ENCODE results near the gene PCDHB10. TPM values are rescaled to one million over a fixed set of nuclear protein-coding genes. Genes with fewer than 3 reads are reported as not detected.
"Not testable (repeated sequence)": the region's sequence is repeated elsewhere in the genome, so short reads cannot be mapped to it uniquely, and the experiment has no call there.

The PCDHB10 gene
- total and polyA plus RNA-seq, 4 donors: 5.9 to 15.8 (median 10.5) TPM

- no peaks in the 10 kb centered on the region for H3K36me3 ChIP-seq (ENCODE audit: control insufficient read depth, insufficient read depth, low read length)
- H3K27me3 ChIP-seq (ENCODE audit: control insufficient read depth, insufficient read depth, low read length): peaks cover 2% of the 10 kb centered on the region
- H3K9me3 ChIP-seq (ENCODE audit: control insufficient read depth, insufficient read depth, low read length): no peaks in the 10 kb centered on the region
- no peaks in the 10 kb centered on the region for H3K4me1 ChIP-seq (ENCODE audit: control insufficient read depth, insufficient read depth, low read length)
- 40% methylated on average over 7 of the region's 20 CpGs for WGBS (ENCODE audit: insufficient coverage)
- DNase-seq (ENCODE audit: low read depth in 4 of 6, low spot score in 6 of 6): peak in 2 of 6 donors; percentile 55 to 57
- no peak within 1 kb of the TSS for H3K27ac ChIP-seq (ENCODE audit: low read depth, low read length)
- H3K4me3 ChIP-seq (ENCODE audit: low read depth, low read length): peak within 1 kb of the TSS; percentile 7
These were observed 19.6 kb upstream of the PCDHB10 start, which contains the start of gene PCDHB7 for GRCh38 chr5:141172381-141173204. Gene PCDHB7 (plus strand): TSS chr5:141172644. CDS start chr5:141172836, 192 bp downstream.

- not testable (repeated sequence) for H3K27me3 ChIP-seq (ENCODE audit: control insufficient read depth, insufficient read depth, low read length); H3K27ac ChIP-seq (ENCODE audit: low read depth, low read length); H3K9me3 ChIP-seq (ENCODE audit: control insufficient read depth, insufficient read depth, low read length); DNase-seq (ENCODE audit: low read depth in 4 of 6, low spot score in 6 of 6); H3K4me1 ChIP-seq (ENCODE audit: control insufficient read depth, insufficient read depth, low read length); H3K4me3 ChIP-seq (ENCODE audit: low read depth, low read length); H3K36me3 ChIP-seq (ENCODE audit: control insufficient read depth, insufficient read depth, low read length)
- WGBS (ENCODE audit: insufficient coverage): 31% methylated on average over 55 of the region's 79 CpGs
These were observed 17.7 kb upstream of the PCDHB10 start for GRCh38 chr5:141174291-141175104.

- no peak for DNase-seq (ENCODE audit: low read depth in 4 of 6, low spot score in 6 of 6)
- peaks cover 2% of the 10 kb centered on the region for H3K27me3 ChIP-seq (ENCODE audit: control insufficient read depth, insufficient read depth, low read length)
- no peaks in the 10 kb centered on the region for H3K9me3 ChIP-seq (ENCODE audit: control insufficient read depth, insufficient read depth, low read length)
- no peaks in the 10 kb centered on the region for H3K36me3 ChIP-seq (ENCODE audit: control insufficient read depth, insufficient read depth, low read length)
- no peaks in the 10 kb centered on the region for H3K4me1 ChIP-seq (ENCODE audit: control insufficient read depth, insufficient read depth, low read length)
- no peak overlapping the region for H3K27ac ChIP-seq (ENCODE audit: low read depth, low read length)
- no CpG with 5 or more reads among the region's 1 CpG for WGBS (ENCODE audit: insufficient coverage)
- H3K4me3 ChIP-seq (ENCODE audit: low read depth, low read length): no peak overlapping the region
These were observed 16.2 kb upstream of the PCDHB10 start for GRCh38 chr5:141175933-141176332.

GRCh38 chr5:141177577-141178191 lies 14.5 kb upstream of the PCDHB10 start, which contains the start of gene PCDHB8:
Gene PCDHB8 (plus strand): TSS chr5:141177790. CDS start chr5:141178035, 245 bp downstream.
- H3K36me3 ChIP-seq (ENCODE audit: control insufficient read depth, insufficient read depth, low read length); H3K4me1 ChIP-seq (ENCODE audit: control insufficient read depth, insufficient read depth, low read length); H3K27ac ChIP-seq (ENCODE audit: low read depth, low read length); H3K27me3 ChIP-seq (ENCODE audit: control insufficient read depth, insufficient read depth, low read length); H3K4me3 ChIP-seq (ENCODE audit: low read depth, low read length); DNase-seq (ENCODE audit: low read depth in 4 of 6, low spot score in 6 of 6); H3K9me3 ChIP-seq (ENCODE audit: control insufficient read depth, insufficient read depth, low read length): not testable (repeated sequence)
- no CpG with 5 or more reads among the region's 18 CpGs for WGBS (ENCODE audit: insufficient coverage)

- not testable (repeated sequence) for DNase-seq (ENCODE audit: low read depth in 4 of 6, low spot score in 6 of 6); H3K27ac ChIP-seq (ENCODE audit: low read depth, low read length); H3K9me3 ChIP-seq (ENCODE audit: control insufficient read depth, insufficient read depth, low read length); H3K4me3 ChIP-seq (ENCODE audit: low read depth, low read length); H3K4me1 ChIP-seq (ENCODE audit: control insufficient read depth, insufficient read depth, low read length); H3K36me3 ChIP-seq (ENCODE audit: control insufficient read depth, insufficient read depth, low read length); H3K27me3 ChIP-seq (ENCODE audit: control insufficient read depth, insufficient read depth, low read length)
- 25% methylated on average over 13 of the region's 39 CpGs for WGBS (ENCODE audit: insufficient coverage)
These were observed 12.8 kb upstream of the PCDHB10 start for GRCh38 chr5:141179371-141179770.

- DNase-seq (ENCODE audit: low read depth in 4 of 6, low spot score in 6 of 6); H3K36me3 ChIP-seq (ENCODE audit: control insufficient read depth, insufficient read depth, low read length); H3K4me1 ChIP-seq (ENCODE audit: control insufficient read depth, insufficient read depth, low read length); H3K27me3 ChIP-seq (ENCODE audit: control insufficient read depth, insufficient read depth, low read length); H3K4me3 ChIP-seq (ENCODE audit: low read depth, low read length); H3K27ac ChIP-seq (ENCODE audit: low read depth, low read length); H3K9me3 ChIP-seq (ENCODE audit: control insufficient read depth, insufficient read depth, low read length): not testable (repeated sequence)
- WGBS (ENCODE audit: insufficient coverage): 19% methylated on average over 25 of the region's 32 CpGs
These were observed 12.3 kb upstream of the PCDHB10 start for GRCh38 chr5:141179876-141180275.

GRCh38 chr5:141180313-141180712 lies 11.8 kb upstream of the PCDHB10 start:
- H3K36me3 ChIP-seq (ENCODE audit: control insufficient read depth, insufficient read depth, low read length): no peaks in the 10 kb centered on the region
- WGBS (ENCODE audit: insufficient coverage): 60% methylated on average over 1 of the region's 1 CpG
- no peak for DNase-seq (ENCODE audit: low read depth in 4 of 6, low spot score in 6 of 6)
- no peak overlapping the region for H3K27ac ChIP-seq (ENCODE audit: low read depth, low read length)
- H3K9me3 ChIP-seq (ENCODE audit: control insufficient read depth, insufficient read depth, low read length): peaks cover 2% of the 10 kb centered on the region
- no peak overlapping the region for H3K4me3 ChIP-seq (ENCODE audit: low read depth, low read length)
- no peaks in the 10 kb centered on the region for H3K27me3 ChIP-seq (ENCODE audit: control insufficient read depth, insufficient read depth, low read length)
- H3K4me1 ChIP-seq (ENCODE audit: control insufficient read depth, insufficient read depth, low read length): no peaks in the 10 kb centered on the region

- H3K36me3 ChIP-seq (ENCODE audit: control insufficient read depth, insufficient read depth, low read length): no peaks in the 10 kb centered on the region
- no peaks in the 10 kb centered on the region for H3K27me3 ChIP-seq (ENCODE audit: control insufficient read depth, insufficient read depth, low read length)
- peaks cover 3% of the 10 kb centered on the region for H3K9me3 ChIP-seq (ENCODE audit: control insufficient read depth, insufficient read depth, low read length)
- peak in 2 of 6 donors; percentile 64 to 67 for DNase-seq (ENCODE audit: low read depth in 4 of 6, low spot score in 6 of 6)
- no peaks in the 10 kb centered on the region for H3K4me1 ChIP-seq (ENCODE audit: control insufficient read depth, insufficient read depth, low read length)
- H3K4me3 ChIP-seq (ENCODE audit: low read depth, low read length): peak within 1 kb of the TSS; percentile 2
- WGBS (ENCODE audit: insufficient coverage): 10% methylated on average over 13 of the region's 13 CpGs
- no peak within 1 kb of the TSS for H3K27ac ChIP-seq (ENCODE audit: low read depth, low read length)
These were observed 9.9 kb upstream of the PCDHB10 start, which contains the start of gene PCDHB16 for GRCh38 chr5:141182248-141182647. Gene PCDHB16 (plus strand): TSS chr5:141182387. CDS start chr5:141182560, 173 bp downstream.

GRCh38 chr5:141184117-141184855 lies 7.9 kb upstream of the PCDHB10 start:
- not testable (repeated sequence) for H3K4me3 ChIP-seq (ENCODE audit: low read depth, low read length); H3K36me3 ChIP-seq (ENCODE audit: control insufficient read depth, insufficient read depth, low read length); DNase-seq (ENCODE audit: low read depth in 4 of 6, low spot score in 6 of 6); H3K9me3 ChIP-seq (ENCODE audit: control insufficient read depth, insufficient read depth, low read length); H3K27ac ChIP-seq (ENCODE audit: low read depth, low read length); H3K27me3 ChIP-seq (ENCODE audit: control insufficient read depth, insufficient read depth, low read length); H3K4me1 ChIP-seq (ENCODE audit: control insufficient read depth, insufficient read depth, low read length)
- WGBS (ENCODE audit: insufficient coverage): 22% methylated on average over 32 of the region's 69 CpGs
